ENCODE results near the gene SPOP. TPM values are rescaled to one million over a fixed set of nuclear protein-coding genes. Genes with fewer than 3 reads are reported as not detected.

SPOP gene
- polyA plus RNA-seq, 3 donors from 2014 or later = 64.9 to 180 (median 105) TPM

Other genes starting within 250 kb of the SPOP start
- under 1 TPM in 1 of 3 donors, not detected in 2; 0.45 TPM for gene NGFR, start 182.8 kb downstream of the SPOP start, polyA plus RNA-seq
- not detected for gene NXPH3, start 102.2 kb downstream of the SPOP start, polyA plus RNA-seq
- 10 to 100 TPM; 40.5 to 69.0 (median 53.3) TPM for gene SLC35B1, start 29.9 kb upstream of the SPOP start, polyA plus RNA-seq
- gene FAM117A, start 86.0 kb upstream of the SPOP start, polyA plus RNA-seq = 10 to 100 TPM; 35.3 to 68.0 (median 35.9) TPM
- gene KAT7, start 110.6 kb upstream of the SPOP start, polyA plus RNA-seq = 10 to 100 TPM; 32.3 to 67.2 (median 37.9) TPM
- gene TAC4, start 170.0 kb upstream of the SPOP start, polyA plus RNA-seq = not detected